Measurements from ENCODE around the gene ZBED1. TPM values are rescaled to one million over a fixed set of nuclear protein-coding genes. Genes with fewer than 3 reads are reported as not detected.
"Not testable (repeated sequence)": the region's sequence is repeated elsewhere in the genome, so short reads cannot be mapped to it uniquely, and the experiment has no call there.

The ZBED1 gene
- polyA plus RNA-seq, 1 donor: 35.9 TPM

- Histone ChIP-seq H3K4me3 (ENCODE audit: low read length) (no peak overlapping the region), H3K27me3 (ENCODE audit: control insufficient read depth, insufficient read depth, low read length) (no peaks in the 10 kb centered on the region), H3K36me3 (ENCODE audit: control insufficient read depth, insufficient read depth, low read length) (no peaks in the 10 kb centered on the region), H3K4me1 (ENCODE audit: control insufficient read depth, insufficient read depth, low read length) (no peaks in the 10 kb centered on the region), H3K27ac (ENCODE audit: low read length) (no peak overlapping the region), H3K9me3 (ENCODE audit: control insufficient read depth, low read depth, low read length) (no peaks in the 10 kb centered on the region)
- no peak for DNase-seq
- WGBS (ENCODE audit: insufficient coverage, low lambda C conversion rate): 40% methylated on average over 1 of the region's 15 CpGs
Measured at GRCh38 chrX:2521092-2521926, 20.5 kb upstream of the ZBED1 start.

DNA sequence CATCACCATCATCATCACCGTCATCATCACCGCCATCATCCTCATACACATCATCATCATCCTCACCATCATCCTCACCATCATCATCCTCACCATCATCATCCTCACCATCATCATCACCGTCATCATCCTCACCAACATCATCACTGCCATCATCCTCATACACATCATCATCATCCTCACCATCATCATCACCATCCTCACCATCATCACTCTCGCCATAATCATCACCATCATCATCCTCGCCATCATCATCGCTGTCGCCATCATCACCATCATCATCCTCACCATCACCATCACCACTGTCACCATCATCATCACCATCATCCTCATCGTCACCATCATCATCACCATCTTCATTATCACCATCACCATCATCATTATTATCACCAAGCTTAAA, 19.8 kb upstream of the ZBED1 start:
- no peaks in the 10 kb centered on the region for H3K4me1 ChIP-seq (ENCODE audit: control insufficient read depth, insufficient read depth, low read length)
- H3K4me3 ChIP-seq (ENCODE audit: low read length): no peak overlapping the region
- no peak overlapping the region for H3K27ac ChIP-seq (ENCODE audit: low read length)
- no peaks in the 10 kb centered on the region for H3K9me3 ChIP-seq (ENCODE audit: control insufficient read depth, low read depth, low read length)
- H3K27me3 ChIP-seq (ENCODE audit: control insufficient read depth, insufficient read depth, low read length): no peaks in the 10 kb centered on the region
- DNase-seq: no peak
- no peaks in the 10 kb centered on the region for H3K36me3 ChIP-seq (ENCODE audit: control insufficient read depth, insufficient read depth, low read length)
- 94% methylated on average over 8 of the region's 8 CpGs for WGBS (ENCODE audit: insufficient coverage, low lambda C conversion rate)

DNA sequence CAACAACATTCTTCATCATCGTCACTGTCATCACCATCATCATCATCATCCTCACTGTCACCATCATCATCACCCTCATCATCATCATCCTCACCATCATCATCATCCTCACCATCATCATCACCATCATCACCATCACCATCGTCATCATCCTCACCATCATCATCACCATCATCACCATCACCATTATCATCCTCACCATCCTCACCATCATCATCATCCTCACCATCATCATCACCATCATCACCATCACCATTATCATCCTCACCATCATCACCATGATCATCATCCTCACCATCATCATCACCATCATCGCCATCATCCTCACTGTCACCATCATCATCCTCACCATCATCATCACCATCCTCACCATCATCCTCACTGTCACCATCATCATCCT, 18.9 kb upstream of the ZBED1 start:
- not testable (repeated sequence) for H3K27me3 ChIP-seq (ENCODE audit: control insufficient read depth, insufficient read depth, low read length); H3K36me3 ChIP-seq (ENCODE audit: control insufficient read depth, insufficient read depth, low read length); H3K27ac ChIP-seq (ENCODE audit: low read length); DNase-seq; H3K9me3 ChIP-seq (ENCODE audit: control insufficient read depth, low read depth, low read length); H3K4me3 ChIP-seq (ENCODE audit: low read length); H3K4me1 ChIP-seq (ENCODE audit: control insufficient read depth, insufficient read depth, low read length)
- 97% methylated on average over 3 of the region's 3 CpGs for WGBS (ENCODE audit: insufficient coverage, low lambda C conversion rate)

GRCh38 chrX:2517055-2517454, 16.3 kb upstream of the ZBED1 start:
- no CpG with 5 or more reads among the region's 6 CpGs for WGBS (ENCODE audit: insufficient coverage, low lambda C conversion rate)
- Histone ChIP-seq H3K4me3 (ENCODE audit: low read length) (no peak overlapping the region), H3K9me3 (ENCODE audit: control insufficient read depth, low read depth, low read length) (no peaks in the 10 kb centered on the region), H3K27ac (ENCODE audit: low read length) (no peak overlapping the region), H3K4me1 (ENCODE audit: control insufficient read depth, insufficient read depth, low read length) (no peaks in the 10 kb centered on the region), H3K36me3 (ENCODE audit: control insufficient read depth, insufficient read depth, low read length) (no peaks in the 10 kb centered on the region), H3K27me3 (ENCODE audit: control insufficient read depth, insufficient read depth, low read length) (no peaks in the 10 kb centered on the region)
- DNase-seq: no peak

DNA sequence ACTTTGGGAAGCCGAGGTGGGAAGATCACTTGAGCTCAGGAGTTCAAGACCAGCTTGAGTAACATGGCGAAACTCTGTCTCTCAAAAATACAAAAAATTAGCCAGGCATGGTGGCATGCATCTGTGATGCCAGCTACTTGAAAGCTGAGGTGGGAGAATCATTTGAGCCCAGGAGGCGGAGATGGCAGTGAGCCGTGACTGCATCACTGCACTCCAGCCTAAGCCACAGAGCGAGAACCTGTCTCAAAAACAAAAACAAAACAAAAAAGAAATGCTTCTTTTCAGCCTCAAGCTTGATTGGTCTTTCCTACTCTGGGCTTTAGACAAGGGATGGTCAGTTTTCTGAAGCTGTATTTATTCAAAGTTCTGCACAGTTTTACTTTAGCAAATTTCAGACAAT, 15.8 kb upstream of the ZBED1 start:
- no peaks in the 10 kb centered on the region for H3K36me3 ChIP-seq (ENCODE audit: control insufficient read depth, insufficient read depth, low read length)
- no peaks in the 10 kb centered on the region for H3K27me3 ChIP-seq (ENCODE audit: control insufficient read depth, insufficient read depth, low read length)
- DNase-seq: no peak
- no peak overlapping the region for H3K4me3 ChIP-seq (ENCODE audit: low read length)
- whole genome bisulfite sequencing (ENCODE audit: insufficient coverage, low lambda C conversion rate): 80% methylated on average over 2 of the region's 5 CpGs
- no peaks in the 10 kb centered on the region for H3K4me1 ChIP-seq (ENCODE audit: control insufficient read depth, insufficient read depth, low read length)
- H3K27ac ChIP-seq (ENCODE audit: low read length): no peak overlapping the region
- H3K9me3 ChIP-seq (ENCODE audit: control insufficient read depth, low read depth, low read length): no peaks in the 10 kb centered on the region

DNA sequence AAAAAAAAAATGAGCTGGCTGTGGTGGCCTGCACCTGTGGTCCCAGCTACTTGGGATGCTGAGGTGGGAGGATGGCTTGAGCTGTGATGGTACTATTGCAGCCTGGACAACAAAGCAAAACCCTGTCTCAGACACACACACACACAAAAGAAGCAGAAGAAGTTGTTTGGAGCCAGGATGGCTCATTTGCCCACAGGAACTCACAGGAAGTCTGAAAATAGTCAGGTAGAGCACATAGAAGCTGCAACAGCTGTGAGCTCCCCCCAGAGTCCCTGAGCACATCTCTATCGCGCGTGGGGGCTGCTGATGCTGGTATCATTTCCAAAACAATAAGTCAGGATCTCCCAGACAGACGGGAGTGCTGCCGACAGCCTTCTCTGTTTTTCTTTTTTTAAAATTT, 13.4 kb upstream of the ZBED1 start:
- no peak overlapping the region for H3K4me3 ChIP-seq (ENCODE audit: low read length)
- H3K9me3 ChIP-seq (ENCODE audit: control insufficient read depth, low read depth, low read length): no peaks in the 10 kb centered on the region
- no peak for DNase-seq
- no peak overlapping the region for H3K27ac ChIP-seq (ENCODE audit: low read length)
- no peaks in the 10 kb centered on the region for H3K36me3 ChIP-seq (ENCODE audit: control insufficient read depth, insufficient read depth, low read length)
- 81% methylated on average over 2 of the region's 5 CpGs for WGBS (ENCODE audit: insufficient coverage, low lambda C conversion rate)
- H3K4me1 ChIP-seq (ENCODE audit: control insufficient read depth, insufficient read depth, low read length): no peaks in the 10 kb centered on the region
- no peaks in the 10 kb centered on the region for H3K27me3 ChIP-seq (ENCODE audit: control insufficient read depth, insufficient read depth, low read length)

- DNase-seq: no peak
- no peak overlapping the region for H3K4me3 ChIP-seq (ENCODE audit: low read length)
- no peak overlapping the region for H3K27ac ChIP-seq (ENCODE audit: low read length)
- no peaks in the 10 kb centered on the region for H3K9me3 ChIP-seq (ENCODE audit: control insufficient read depth, low read depth, low read length)
- 0% methylated on average over 1 of the region's 6 CpGs for WGBS (ENCODE audit: insufficient coverage, low lambda C conversion rate)
- H3K27me3 ChIP-seq (ENCODE audit: control insufficient read depth, insufficient read depth, low read length): no peaks in the 10 kb centered on the region
- H3K36me3 ChIP-seq (ENCODE audit: control insufficient read depth, insufficient read depth, low read length): no peaks in the 10 kb centered on the region
- no peaks in the 10 kb centered on the region for H3K4me1 ChIP-seq (ENCODE audit: control insufficient read depth, insufficient read depth, low read length)
Measured at GRCh38 chrX:2513121-2513664, 12.4 kb upstream of the ZBED1 start.

GRCh38 chrX:2512501-2512900, 11.7 kb upstream of the ZBED1 start:
- H3K4me1 ChIP-seq (ENCODE audit: control insufficient read depth, insufficient read depth, low read length): peaks cover 5% of the 10 kb centered on the region
- H3K27ac ChIP-seq (ENCODE audit: low read length): no peak overlapping the region
- no peak for DNase-seq
- no CpG with 5 or more reads among the region's 8 CpGs for WGBS (ENCODE audit: insufficient coverage, low lambda C conversion rate)
- no peaks in the 10 kb centered on the region for H3K9me3 ChIP-seq (ENCODE audit: control insufficient read depth, low read depth, low read length)
- no peaks in the 10 kb centered on the region for H3K27me3 ChIP-seq (ENCODE audit: control insufficient read depth, insufficient read depth, low read length)
- no peaks in the 10 kb centered on the region for H3K36me3 ChIP-seq (ENCODE audit: control insufficient read depth, insufficient read depth, low read length)
- H3K4me3 ChIP-seq (ENCODE audit: low read length): no peak overlapping the region

- Histone ChIP-seq H3K36me3 (ENCODE audit: control insufficient read depth, insufficient read depth, low read length) (no peaks in the 10 kb centered on the region), H3K4me1 (ENCODE audit: control insufficient read depth, insufficient read depth, low read length) (peaks cover 5% of the 10 kb centered on the region), H3K27me3 (ENCODE audit: control insufficient read depth, insufficient read depth, low read length) (no peaks in the 10 kb centered on the region), H3K9me3 (ENCODE audit: control insufficient read depth, low read depth, low read length) (no peaks in the 10 kb centered on the region), H3K27ac (ENCODE audit: low read length) (no peak overlapping the region), H3K4me3 (ENCODE audit: low read length) (no peak overlapping the region)
- no peak for DNase-seq
- 100% methylated on average over 1 of the region's 6 CpGs for WGBS (ENCODE audit: insufficient coverage, low lambda C conversion rate)
Measured at GRCh38 chrX:2511326-2511725, 10.6 kb upstream of the ZBED1 start.

- no peak for DNase-seq
Measured at GRCh38 chrX:2508648-2509335, 8.0 kb upstream of the ZBED1 start.

More at GRCh38 chrX:2508648-2509335, 8.0 kb upstream of the ZBED1 start:
- H3K4me3 ChIP-seq (ENCODE audit: low read length): no peak overlapping the region
- peaks cover 5% of the 10 kb centered on the region for H3K4me1 ChIP-seq (ENCODE audit: control insufficient read depth, insufficient read depth, low read length)
- no peaks in the 10 kb centered on the region for H3K9me3 ChIP-seq (ENCODE audit: control insufficient read depth, low read depth, low read length)
- H3K36me3 ChIP-seq (ENCODE audit: control insufficient read depth, insufficient read depth, low read length): no peaks in the 10 kb centered on the region
- WGBS (ENCODE audit: insufficient coverage, low lambda C conversion rate): 89% methylated on average over 4 of the region's 9 CpGs
- H3K27me3 ChIP-seq (ENCODE audit: control insufficient read depth, insufficient read depth, low read length): no peaks in the 10 kb centered on the region
- no peak overlapping the region for H3K27ac ChIP-seq (ENCODE audit: low read length)
